Parietal lobe (tissue), 1 donor: ENCODE measurements around the gene STUB1. TPM values are rescaled to one million over a fixed set of nuclear protein-coding genes. Genes with fewer than 3 reads are reported as not detected.

Source experiments
- total RNA-seq: library from RNA; depleted of rRNA; stranded (reverse); fragments of >200 nt; gene quantifications from one replicate; pipeline ENCODE4 v1.2.3, GENCODE V29; 2014

The STUB1 gene
- 60.1 TPM for total RNA-seq

GRCh38 chr16:679814-680624 lies at the start of gene STUB1:
TSS of gene STUB1 (plus strand) at chr16:680410. CDS start at chr16:680526, 116 bp downstream.

GRCh38 chr16:630815-631405 lies 49.3 kb upstream of the STUB1 start, which contains the start of gene WFIKKN1:
TSS of gene WFIKKN1 (plus strand) at chr16:630985. CDS start at chr16:631254, 269 bp downstream.

GRCh38 chr16:636206-637080 lies 43.8 kb upstream of the STUB1 start, which contains the start of gene METTL26:
TSS of gene METTL26 (minus strand) at chr16:636305. CDS start at chr16:636290, 15 bp downstream.

GRCh38 chr16:641326-642188 lies 38.7 kb upstream of the STUB1 start, which contains the start of gene MCRIP2:
TSS of gene MCRIP2 (plus strand) at chr16:641828. CDS start at chr16:641992, 164 bp downstream.

GRCh38 chr16:648781-649589 lies 31.2 kb upstream of the STUB1 start, which contains the start of gene WDR90:
TSS of gene WDR90 (plus strand) at chr16:649365. CDS start at chr16:649417, 52 bp downstream.

GRCh38 chr16:667780-668518 lies 12.3 kb upstream of the STUB1 start, which contains the start of gene RHOT2:
TSS of gene RHOT2 (plus strand) at chr16:668132. CDS start at chr16:668200, 68 bp downstream.

GRCh38 chr16:674968-675883 lies 5.0 kb upstream of the STUB1 start, which contains the start of gene RHBDL1:
TSS of gene RHBDL1 (plus strand) at chr16:675671. CDS start at chr16:675791, 120 bp downstream.

GRCh38 chr16:684071-684794 lies 4.0 kb downstream of the STUB1 start, which contains the start of gene JMJD8:
TSS of gene JMJD8 (minus strand) at chr16:684334. CDS start at chr16:684319, 15 bp downstream.

GRCh38 chr16:705431-706188 lies 25.4 kb downstream of the STUB1 start, which contains the start of gene FBXL16:
TSS of gene FBXL16 (minus strand) at chr16:705801. CDS start at chr16:697405, 8,396 bp downstream.

GRCh38 chr16:714558-715476 lies 34.6 kb downstream of the STUB1 start, which contains the start of gene METRN:
TSS of gene METRN (plus strand) at chr16:715118. CDS start at chr16:715290, 172 bp downstream.

GRCh38 chr16:720990-721764 lies 41.0 kb downstream of the STUB1 start, which contains the start of gene ANTKMT:
TSS of gene ANTKMT (plus strand) at chr16:721146. CDS start at chr16:721275, 129 bp downstream.

GRCh38 chr16:726438-727290 lies 46.5 kb downstream of the STUB1 start, which contains the start of the genes CCDC78 and HAGHL:
TSS of gene CCDC78 (minus strand) at chr16:726443. CDS start at chr16:726367, 76 bp downstream.
TSS of gene HAGHL (plus strand) at chr16:727106. CDS start at chr16:727510, 404 bp downstream.

